Ishikawa (cell line): ENCODE measurements around the gene KCNJ4.
A peak's percentile ranks its signal among the peaks of the same experiment; 100 is the strongest.

Source experiments
- CEBPB ChIP-seq: IDR thresholded peaks from 2 replicates; pipeline ENCODE4 v1.6.1; 2012
- CREB1 ChIP-seq: IDR thresholded peaks from 2 replicates; pipeline ENCODE4 v1.6.1; 2012; ENCODE audit warnings: low read depth
- EGR1 ChIP-seq: IDR thresholded peaks from 2 replicates; pipeline ENCODE4 v1.6.1; 2012
- EP300 ChIP-seq: IDR thresholded peaks from 2 replicates; pipeline ENCODE4 v1.6.1; 2012; ENCODE audit warnings: borderline replicate concordance
- FOXM1 ChIP-seq: IDR thresholded peaks from 2 replicates; pipeline ENCODE4 v1.6.1; 2012; ENCODE audit warnings: low read depth, borderline replicate concordance
- MAX ChIP-seq: IDR thresholded peaks from 2 replicates; pipeline ENCODE4 v1.6.1; 2012
- NFIC ChIP-seq: IDR thresholded peaks from 2 replicates; pipeline ENCODE4 v1.6.1; 2012
- RAD21 ChIP-seq: IDR thresholded peaks from 2 replicates; pipeline ENCODE4 v1.6.1; 2012; ENCODE audit warnings: low read depth
- REST ChIP-seq: IDR thresholded peaks from 2 replicates; pipeline ENCODE4 v1.6.1; 2012; ENCODE audit warnings: low read depth, mild to moderate bottlenecking
- TAF1 ChIP-seq: IDR thresholded peaks from 2 replicates; pipeline ENCODE4 v1.6.1; 2012; ENCODE audit warnings: low read depth, mild to moderate bottlenecking
- TCF12 ChIP-seq: IDR thresholded peaks from 2 replicates; pipeline ENCODE4 v1.6.1; 2012; ENCODE audit warnings: low read depth
- TEAD4 ChIP-seq: IDR thresholded peaks from 2 replicates; pipeline ENCODE4 v1.6.1; 2012
- USF1 ChIP-seq: IDR thresholded peaks from 2 replicates; pipeline ENCODE4 v1.6.1; 2012
- YY1 ChIP-seq: IDR thresholded peaks from 2 replicates; pipeline ENCODE4 v1.6.1; 2012; ENCODE audit warnings: low read depth
- ZBTB7A ChIP-seq: IDR thresholded peaks from 2 replicates; pipeline ENCODE4 v1.6.1; 2012; ENCODE audit warnings: low read depth

The KCNJ4 gene

GRCh38 chr22:38441620-38442287, 13.2 kb downstream of the KCNJ4 start:
- no peak for TF ChIP-seq ZBTB7A
- TF ChIP-seq TEAD4, result no peak
- no peak for TF ChIP-seq NFIC
- no peak for TF ChIP-seq REST
- no peak for TF ChIP-seq YY1
- no peak for TF ChIP-seq TCF12
- no peak for TF ChIP-seq MAX
- no peak for TF ChIP-seq EP300
- TF ChIP-seq CREB1, result no peak
- TF ChIP-seq EGR1, result no peak
- no peak for TF ChIP-seq FOXM1
- no peak for TF ChIP-seq USF1
- no peak for TF ChIP-seq RAD21
- TF ChIP-seq CEBPB, result no peak
- TF ChIP-seq TAF1, result no peak

- TF ChIP-seq YY1 (no peak), RAD21 (peak; percentile 6; the same call in 1 of the 2 replicates)
These were observed 14.2 kb downstream of the KCNJ4 start for GRCh38 chr22:38440747-38441350.

- TF ChIP-seq USF1 (no peak), EGR1 (no peak), FOXM1 (no peak), TCF12 (no peak), TEAD4 (no peak), CEBPB (no peak), EP300 (no peak), REST (no peak), RAD21 (no peak), NFIC (no peak), MAX (no peak), CREB1 (no peak), TAF1 (no peak), ZBTB7A (no peak), YY1 (no peak)
These were observed 17.6 kb downstream of the KCNJ4 start for GRCh38 chr22:38437416-38437815.

- no peak for TF ChIP-seq TEAD4
- TF ChIP-seq MAX, result no peak
- TF ChIP-seq NFIC, result no peak
- no peak for TF ChIP-seq RAD21
- TF ChIP-seq CREB1, result no peak
- no peak for TF ChIP-seq REST
- no peak for TF ChIP-seq EGR1
- TF ChIP-seq ZBTB7A, result no peak
- TF ChIP-seq EP300, result no peak
- TF ChIP-seq USF1, result no peak
- TF ChIP-seq FOXM1, result no peak
- TF ChIP-seq CEBPB, result no peak
- TF ChIP-seq YY1, result no peak
- no peak for TF ChIP-seq TAF1
- TF ChIP-seq TCF12, result no peak
These were observed 18.2 kb downstream of the KCNJ4 start for GRCh38 chr22:38436629-38437395.
